ENCODE data around the gene MAT1A. TPM values are rescaled to one million over a fixed set of nuclear protein-coding genes. Genes with fewer than 3 reads are reported as not detected.

The MAT1A gene
- total RNA-seq, 1 experiment from 2014 or later: 1.6 TPM

DNA sequence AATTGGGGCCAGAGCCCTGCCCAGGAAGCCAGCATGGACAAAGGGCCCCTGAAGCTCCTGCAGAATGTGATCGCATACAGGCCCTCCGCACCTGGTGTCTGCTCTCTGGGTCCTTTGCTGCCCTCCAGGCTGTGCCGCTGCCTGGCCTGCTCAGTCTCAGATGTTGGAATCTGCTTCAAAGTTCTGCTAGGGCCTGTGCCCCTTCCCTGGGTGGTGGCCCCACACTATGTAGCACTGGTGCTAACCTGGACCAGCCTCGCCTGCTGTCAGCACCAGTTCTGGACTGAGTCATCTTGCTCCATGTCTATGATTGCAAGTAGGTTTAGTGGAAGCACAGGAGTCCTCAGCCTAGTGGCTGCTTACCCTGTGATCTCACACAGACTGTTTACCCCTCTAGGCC, 6.3 kb downstream of the MAT1A start (continued):
- TF ChIP-seq REST (IDR thresholded peaks at IDR 0.05; ENCODE audit: low read depth) (no peak), FOSL1 (IDR thresholded peaks at IDR 0.05; ENCODE audit: low read depth) (no peak), SRF (IDR thresholded peaks at IDR 0.05; ENCODE audit: low read depth) (no peak), SIN3A (IDR thresholded peaks at IDR 0.05; ENCODE audit: low read depth) (no peak), EGR1 (IDR thresholded peaks at IDR 0.05; ENCODE audit: low read depth) (no peak), SP1 (IDR thresholded peaks at IDR 0.05; ENCODE audit: low read depth) (no peak)
- TF ChIP-seq, protein P1, sequence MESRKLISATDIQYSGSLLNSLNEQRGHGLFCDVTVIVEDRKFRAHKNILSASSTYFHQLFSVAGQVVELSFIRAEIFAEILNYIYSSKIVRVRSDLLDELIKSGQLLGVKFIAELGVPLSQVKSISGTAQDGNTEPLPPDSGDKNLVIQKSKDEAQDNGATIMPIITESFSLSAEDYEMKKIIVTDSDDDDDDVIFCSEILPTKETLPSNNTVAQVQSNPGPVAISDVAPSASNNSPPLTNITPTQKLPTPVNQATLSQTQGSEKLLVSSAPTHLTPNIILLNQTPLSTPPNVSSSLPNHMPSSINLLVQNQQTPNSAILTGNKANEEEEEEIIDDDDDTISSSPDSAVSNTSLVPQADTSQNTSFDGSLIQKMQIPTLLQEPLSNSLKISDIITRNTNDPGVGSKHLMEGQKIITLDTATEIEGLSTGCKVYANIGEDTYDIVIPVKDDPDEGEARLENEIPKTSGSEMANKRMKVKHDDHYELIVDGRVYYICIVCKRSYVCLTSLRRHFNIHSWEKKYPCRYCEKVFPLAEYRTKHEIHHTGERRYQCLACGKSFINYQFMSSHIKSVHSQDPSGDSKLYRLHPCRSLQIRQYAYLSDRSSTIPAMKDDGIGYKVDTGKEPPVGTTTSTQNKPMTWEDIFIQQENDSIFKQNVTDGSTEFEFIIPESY (IDR thresholded peaks at IDR 0.05; ENCODE audit: extremely low read depth, insufficient replicate concordance, low read length): no peak

- Histone ChIP-seq H3K9ac (ENCODE audit: low read length) (no peak overlapping the region), H3K4me1 (ENCODE audit: control insufficient read depth in 1 of 2, insufficient read depth in 2 of 2, low read length in 2 of 2) (no peaks in the 10 kb centered on the region), H3K27ac (ENCODE audit: low read depth, low read length) (no peak overlapping the region), H2AFZ (ENCODE audit: low read depth, low read length, poor library complexity, severe bottlenecking) (no peak overlapping the region), H4K20me1 (ENCODE audit: insufficient read depth) (no peaks in the 10 kb centered on the region), H3K4me3 (replicated peaks in 1 of 2; ENCODE audit: low read depth in 1 of 2, low read length in 2 of 2) (no peak overlapping the region), H3K4me2 (ENCODE audit: low read length) (no peak overlapping the region), H3K9me2 (ENCODE audit: insufficient read depth) (no peaks in the 10 kb centered on the region), H3K36me3 (ENCODE audit: control insufficient read depth in 1 of 2, insufficient read depth in 2 of 2, low read length in 2 of 2) (no peaks in the 10 kb centered on the region), H3K27me3 (ENCODE audit: insufficient read depth, low read length) (no peaks in the 10 kb centered on the region), H3K79me2 (ENCODE audit: insufficient read depth, low read length) (no peaks in the 10 kb centered on the region), H3K9me3 (ENCODE audit: control insufficient read depth in 1 of 2, insufficient read depth in 1 of 2, low read depth in 1 of 2, low read length in 2 of 2) (no peaks in the 10 kb centered on the region)
- DNase-seq (ENCODE audit: low read depth, low spot score): no peak
- CTCF ChIA-PET: no interaction called here
- intact Hi-C loops (cut with micrococcal nuclease): no loop called here
- POLR2A ChIA-PET: no interaction called here
- RAD21 ChIA-PET (ENCODE audit: low non-redundant PET in 1 of 2, low total read pairs in 2 of 2, uncharacterized antibody in 2 of 2, unreplicated experiment in 2 of 2): no interaction called here
- ATAC-seq: no peak
- BruUV-seq (replicated peaks): no TSS peak
- TF ChIP-seq POLR2A (IDR thresholded peaks at IDR 0.05; ENCODE audit: borderline replicate concordance, extremely low read depth, insufficient read depth, insufficient read length) (no peak), CBX3 (IDR thresholded peaks at IDR 0.05; ENCODE audit: low read depth) (no peak), FOSL1 (IDR thresholded peaks at IDR 0.05; ENCODE audit: low read depth) (no peak), CEBPB (IDR thresholded peaks at IDR 0.05; ENCODE audit: low read depth) (no peak), REST (IDR thresholded peaks at IDR 0.05; ENCODE audit: low read depth) (no peak), POLR2AphosphoS5 (IDR thresholded peaks at IDR 0.05; ENCODE audit: low read depth, low read length) (no peak), EZH2 (IDR thresholded peaks at IDR 0.05) (no peak), SP1 (IDR thresholded peaks at IDR 0.05; ENCODE audit: low read depth) (no peak), ELF1 (IDR thresholded peaks at IDR 0.05; ENCODE audit: borderline replicate concordance, low read depth) (no peak), SRF (IDR thresholded peaks at IDR 0.05; ENCODE audit: low read depth) (no peak), ATF3 (IDR thresholded peaks at IDR 0.05) (no peak), EZH2phosphoT487 (IDR thresholded peaks at IDR 0.05; ENCODE audit: borderline replicate concordance) (no peak)
Measured at GRCh38 chr10:80281784-80282765, 7.4 kb downstream of the MAT1A start.
